GM12891 (cell line): ENCODE data around the gene HYLS1.

Experiments used
- DNase-seq: peaks from one replicate; pipeline ENCODE4 v3.0.0; 2011; ENCODE audit warnings: low spot score; ENCODE audit not compliant: insufficient read length
- FAIRE-seq: peaks from 2 replicates; lab custom pipeline; 2011; peaks lifted over from hg19 to GRCh38; lab: Jason Lieb, UNC
- PAX5 ChIP-seq: IDR thresholded peaks from 2 replicates; pipeline ENCODE4 v1.6.1; 2011; ENCODE audit warnings: low read length, moderate library complexity, mild to moderate bottlenecking; ENCODE audit not compliant: insufficient read depth, severe bottlenecking
- POLR2A ChIP-seq: IDR thresholded peaks from 2 replicates; pipeline ENCODE4 v1.6.1; 2011; ENCODE audit warnings: low read depth, low read length, control low read depth
- POLR2AphosphoS5 ChIP-seq: IDR thresholded peaks from 2 replicates; pipeline ENCODE4 v1.6.1; 2011; ENCODE audit warnings: low read depth, low read length, control low read depth
- POU2F2 ChIP-seq: IDR thresholded peaks from 2 replicates; pipeline ENCODE4 v1.6.1; 2011; ENCODE audit warnings: low read depth, mild to moderate bottlenecking, control low read depth, low read length, moderate library complexity
- SPI1 ChIP-seq: IDR thresholded peaks from 2 replicates; pipeline ENCODE4 v1.6.1; 2011; ENCODE audit warnings: low read depth, low read length, control low read depth
- TAF1 ChIP-seq: IDR thresholded peaks from 2 replicates; pipeline ENCODE4 v1.6.1; 2011; ENCODE audit warnings: low read depth, low read length, control low read depth

The HYLS1 gene

GRCh38 chr11:125873881-125874555, 13.4 kb upstream of the HYLS1 start:
- TF ChIP-seq POLR2A (no peak), PAX5 (no peak), POLR2AphosphoS5 (no peak), TAF1 (no peak), POU2F2 (no peak), SPI1 (no peak)
- DNase-seq (no peak), FAIRE-seq (no peak)

GRCh38 chr11:125874556-125875124, 12.8 kb upstream of the HYLS1 start:
- DNase-seq (peak; percentile 11), FAIRE-seq (peak; percentile 98)
- TF ChIP-seq POLR2AphosphoS5 (no peak), POLR2A (no peak), PAX5 (no peak), TAF1 (no peak), POU2F2 (no peak), SPI1 (no peak)

- DNase-seq (no peak), FAIRE-seq (no peak)
- no peak for TF ChIP-seq POU2F2
- no peak for TF ChIP-seq PAX5
- no peak for TF ChIP-seq POLR2AphosphoS5
- no peak for TF ChIP-seq SPI1
- TF ChIP-seq TAF1 = no peak
- no peak for TF ChIP-seq POLR2A
Measured at GRCh38 chr11:125881291-125881690, 6.2 kb upstream of the HYLS1 start.

GRCh38 chr11:125883375-125883774, 4.1 kb upstream of the HYLS1 start:
- no peak for FAIRE-seq
- no peak for TF ChIP-seq SPI1
- TF ChIP-seq PAX5 = no peak
- TF ChIP-seq TAF1 = no peak
- no peak for TF ChIP-seq POU2F2
- no peak for TF ChIP-seq POLR2A
- TF ChIP-seq POLR2AphosphoS5 = no peak
- no peak for DNase-seq

- TF ChIP-seq POU2F2 (no peak), POLR2A (peak; percentile 74), POLR2AphosphoS5 (peak; percentile 54; the same call in 1 of the 2 replicates)
- peak; percentile 38 for DNase-seq
- FAIRE-seq = no peak
Measured at GRCh38 chr11:125886997-125887372, 483 bp upstream of the HYLS1 start.

GRCh38 chr11:125890447-125891100, 3.1 kb downstream of the HYLS1 start:
- FAIRE-seq (no peak), DNase-seq (no peak)
- TF ChIP-seq POU2F2 (no peak), SPI1 (no peak), TAF1 (no peak), POLR2AphosphoS5 (no peak), POLR2A (no peak), PAX5 (no peak)

GRCh38 chr11:125892071-125892470, 4.6 kb downstream of the HYLS1 start:
- DNase-seq (no peak), FAIRE-seq (no peak)
- TF ChIP-seq POU2F2 = no peak

- DNase-seq (no peak), FAIRE-seq (no peak)
- TF ChIP-seq SPI1 = no peak
- TF ChIP-seq TAF1 = no peak
- no peak for TF ChIP-seq PAX5
Measured at GRCh38 chr11:125892994-125893393, 5.5 kb downstream of the HYLS1 start.

GRCh38 chr11:125901872-125902271, 14.4 kb downstream of the HYLS1 start:
- no peak for FAIRE-seq
- DNase-seq = no peak
- TF ChIP-seq SPI1 (no peak), POLR2AphosphoS5 (no peak), PAX5 (no peak), POLR2A (no peak), TAF1 (no peak), POU2F2 (no peak)

- no peak for FAIRE-seq
- no peak for TF ChIP-seq SPI1
- TF ChIP-seq POLR2AphosphoS5 = no peak
- TF ChIP-seq POLR2A = no peak
- TF ChIP-seq PAX5 = no peak
- no peak for TF ChIP-seq TAF1
- DNase-seq = no peak
Measured at GRCh38 chr11:125902277-125902926, 14.9 kb downstream of the HYLS1 start.
